Activated T-helper 17 cell treated with anti-CD3 and anti-CD28 coated beads, Interleukin-2, amount 50 U/mL, for 72 hours (primary cell): ENCODE measurements around the gene CEP112. TPM values are rescaled to one million over a fixed set of nuclear protein-coding genes. Genes with fewer than 3 reads are reported as not detected.

Source experiments
- ATAC-seq: fragments of 150-1000 bp; cut with Tn5 transposase; replicated peaks from 2 replicates; pipeline ENCODE4 v1.10.0; 2021; ENCODE audit warnings: mild to moderate bottlenecking, moderate library complexity
- H3K27ac Mint-ChIP-seq: one replicate; pipeline ENCODE4 v1.8.0; 2022; ENCODE audit warnings: mixed read lengths
- H3K27me3 Mint-ChIP-seq: one replicate; pipeline ENCODE4 v1.8.0; 2022; ENCODE audit warnings: mixed read lengths
- H3K36me3 Mint-ChIP-seq: one replicate; pipeline ENCODE4 v1.8.0; 2022; ENCODE audit warnings: low read depth, mild to moderate bottlenecking, mixed read lengths
- H3K4me1 Mint-ChIP-seq: one replicate; pipeline ENCODE4 v1.8.0; 2022; ENCODE audit warnings: mixed read lengths
- H3K4me3 Mint-ChIP-seq: one replicate; pipeline ENCODE4 v1.8.0; 2022; ENCODE audit warnings: mild to moderate bottlenecking, mixed read lengths
- H3K9me3 Mint-ChIP-seq: one replicate; pipeline ENCODE4 v1.8.0; 2022; ENCODE audit warnings: mixed read lengths
- total RNA-seq, 2 donors: library from RNA; stranded (reverse); gene quantifications; one replicate each; pipeline ENCODE4 v1.2.3, GENCODE V29; 2022

Gene CEP112
- total RNA-seq, 2 donors from 2014 or later = 3.4 to 8.1 TPM

DNA sequence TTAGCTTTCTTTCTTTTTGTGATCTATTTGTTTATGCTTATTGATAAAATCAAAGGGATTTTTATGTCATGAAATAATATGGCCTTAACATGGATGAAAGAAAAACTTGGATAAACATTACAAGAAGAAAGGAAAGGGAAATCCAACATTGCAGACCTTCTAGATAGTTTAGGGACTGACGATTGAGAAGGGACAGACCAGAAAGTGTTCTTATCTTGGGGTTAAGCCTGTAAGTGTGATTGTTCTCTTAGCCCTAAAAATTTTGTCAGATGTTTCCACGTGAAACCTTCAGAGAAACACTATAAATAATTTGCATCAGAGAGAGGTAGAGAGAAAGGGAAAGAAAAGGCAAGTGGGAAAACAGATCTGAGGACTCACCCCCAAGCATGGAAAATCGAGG, 473.3 kb downstream of the CEP112 start:
- H3K4me3 Mint-ChIP-seq = no peak overlapping the region
- H3K36me3 Mint-ChIP-seq = no peaks in the 10 kb centered on the region
- H3K9me3 Mint-ChIP-seq = no peaks in the 10 kb centered on the region
- peaks cover 3% of the 10 kb centered on the region for H3K27me3 Mint-ChIP-seq
- no peak for ATAC-seq
- no peak overlapping the region for H3K27ac Mint-ChIP-seq
- no peaks in the 10 kb centered on the region for H3K4me1 Mint-ChIP-seq

DNA sequence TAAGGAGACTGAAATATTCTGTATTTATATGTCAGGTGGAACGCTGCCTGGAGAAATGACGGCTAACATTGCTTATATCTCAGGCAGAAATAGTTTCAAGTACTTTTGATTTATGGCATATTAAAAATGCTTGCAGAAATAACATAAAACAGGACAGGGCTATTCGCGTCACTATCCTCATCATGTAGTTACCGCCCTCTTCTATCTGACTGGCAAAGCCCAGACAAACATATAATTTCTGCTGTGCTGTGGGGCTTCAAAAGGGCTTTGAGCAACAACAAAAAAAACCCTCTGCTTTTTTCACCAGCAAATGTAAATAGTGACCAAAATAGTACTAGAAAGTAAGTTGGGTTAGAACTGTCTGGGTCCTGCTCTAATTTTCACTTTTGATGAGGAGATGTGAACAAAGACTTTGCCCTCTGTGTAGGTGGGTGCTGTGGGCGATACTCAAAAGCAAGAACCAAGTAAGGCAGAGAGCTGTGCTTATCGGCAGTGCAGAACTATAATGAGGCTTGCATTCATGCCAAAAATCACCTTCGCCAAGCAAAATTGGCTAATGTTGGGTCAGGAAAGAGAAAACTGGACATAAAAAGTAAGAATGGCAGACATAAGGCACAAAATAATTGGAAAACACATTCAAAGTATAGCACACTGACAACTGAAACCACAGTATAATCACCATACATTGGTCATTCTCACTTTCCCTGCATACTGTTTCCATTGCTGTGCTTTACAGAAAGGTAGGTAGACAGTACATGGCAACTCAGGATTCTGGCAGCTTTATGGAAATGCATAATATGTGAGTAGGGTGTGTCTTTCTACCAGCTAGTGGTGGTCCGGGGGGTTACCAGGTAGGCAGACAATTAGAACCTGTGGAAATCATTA, 479.3 kb downstream of the CEP112 start:
- no peak overlapping the region for H3K4me3 Mint-ChIP-seq
- no peaks in the 10 kb centered on the region for H3K27me3 Mint-ChIP-seq
- H3K9me3 Mint-ChIP-seq = no peaks in the 10 kb centered on the region
- H3K4me1 Mint-ChIP-seq = peaks cover 12% of the 10 kb centered on the region
- peak; percentile 52 for ATAC-seq
- no peak overlapping the region for H3K27ac Mint-ChIP-seq
- H3K36me3 Mint-ChIP-seq = no peaks in the 10 kb centered on the region

DNA sequence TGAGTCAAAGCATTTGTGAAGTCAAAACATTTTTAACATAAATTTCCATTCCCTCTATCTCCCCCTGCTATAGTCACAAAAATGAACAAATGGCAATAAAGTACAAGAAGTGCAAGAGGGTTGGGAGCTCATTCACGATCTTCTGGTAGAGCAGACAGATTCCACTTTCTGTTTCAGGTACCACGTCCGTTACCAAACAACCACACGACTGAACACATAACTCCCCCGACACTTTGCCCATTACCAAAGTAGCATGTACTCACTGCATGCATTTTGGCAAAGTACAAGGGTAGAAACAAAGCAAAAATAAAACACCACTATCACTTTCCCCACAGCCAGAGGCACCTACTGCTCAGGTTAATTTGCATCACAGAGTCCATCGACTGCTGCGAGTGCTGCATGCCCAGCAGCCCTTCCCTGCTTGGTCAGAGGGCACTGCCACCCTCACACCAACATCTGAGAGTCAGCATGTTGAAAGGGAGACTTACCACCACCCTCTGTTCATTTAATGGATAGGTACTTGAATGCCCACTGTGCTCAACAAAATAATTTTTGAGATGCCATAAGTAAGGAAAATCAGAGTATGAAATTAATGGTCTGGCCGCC, 480.2 kb downstream of the CEP112 start:
- Mint-ChIP-seq H3K27ac (no peak overlapping the region), H3K4me1 (peaks cover 12% of the 10 kb centered on the region), H3K4me3 (peak overlapping the region; percentile 68), H3K27me3 (no peaks in the 10 kb centered on the region), H3K36me3 (no peaks in the 10 kb centered on the region), H3K9me3 (no peaks in the 10 kb centered on the region)
- peak; percentile 49 for ATAC-seq

DNA sequence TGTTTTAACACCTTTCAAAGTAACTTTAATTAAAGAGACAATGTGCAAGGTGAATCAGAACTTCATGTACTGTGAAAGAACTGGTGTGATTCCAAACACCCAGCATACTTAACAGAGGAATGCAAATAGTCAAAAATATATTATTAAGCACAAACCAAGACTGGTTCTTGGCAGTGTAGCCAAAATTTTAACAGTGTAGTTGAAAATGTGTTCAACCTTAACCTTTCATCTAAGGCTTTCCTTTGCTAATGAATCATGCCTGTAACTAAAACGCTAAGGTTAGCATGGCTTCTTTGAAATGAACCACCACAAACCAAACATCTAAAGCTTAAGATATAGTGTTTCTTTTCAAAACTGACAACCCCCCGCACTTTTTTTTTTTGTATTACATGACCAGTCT, 484.2 kb downstream of the CEP112 start:
- Mint-ChIP-seq H3K4me1 (peaks cover 11% of the 10 kb centered on the region), H3K27ac (no peak overlapping the region), H3K27me3 (no peaks in the 10 kb centered on the region), H3K4me3 (no peak overlapping the region), H3K36me3 (no peaks in the 10 kb centered on the region), H3K9me3 (no peaks in the 10 kb centered on the region)
- no peak for ATAC-seq

DNA sequence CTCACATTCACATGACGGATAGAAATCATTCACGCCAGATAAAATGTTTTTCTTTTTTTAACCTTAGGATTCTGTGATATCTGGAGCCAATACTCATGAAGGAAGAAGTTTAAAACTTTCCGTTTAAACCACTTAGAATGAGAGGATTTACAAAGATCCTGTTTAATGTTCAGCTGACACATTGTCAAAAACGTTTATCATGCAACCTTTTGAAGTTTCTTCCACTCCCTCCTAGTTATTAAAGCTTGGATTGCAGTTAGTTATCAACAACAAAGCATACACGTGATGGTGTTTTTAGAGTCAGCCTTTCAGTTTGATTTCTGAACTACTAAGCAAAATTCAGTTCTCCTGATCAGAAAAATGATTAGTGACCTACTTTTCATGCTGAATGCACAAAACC, 487.2 kb downstream of the CEP112 start:
- H3K9me3 Mint-ChIP-seq = no peaks in the 10 kb centered on the region

DNA sequence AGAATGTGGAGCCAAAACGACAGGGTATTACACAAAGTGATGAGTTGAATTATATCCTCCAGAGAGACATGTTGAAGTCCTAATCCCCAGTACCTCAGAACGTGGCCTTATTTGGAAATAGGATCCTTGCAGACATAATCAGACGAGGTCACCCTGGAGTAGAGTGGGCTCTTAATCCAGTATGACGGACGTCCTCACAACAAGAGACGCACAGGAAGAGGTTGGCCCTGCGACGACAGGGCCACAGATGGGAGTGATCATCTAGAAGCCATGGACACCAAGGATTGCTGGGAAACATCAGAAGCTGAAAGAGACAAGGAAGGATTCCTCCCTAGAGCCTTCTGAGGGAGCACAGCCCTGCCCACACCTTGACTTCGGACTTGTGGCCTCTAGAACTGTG, 488.0 kb downstream of the CEP112 start:
- H3K9me3 Mint-ChIP-seq = no peaks in the 10 kb centered on the region
- H3K27me3 Mint-ChIP-seq = peaks cover 6% of the 10 kb centered on the region
- H3K36me3 Mint-ChIP-seq = no peaks in the 10 kb centered on the region
- no peak for ATAC-seq
- no peaks in the 10 kb centered on the region for H3K4me1 Mint-ChIP-seq
- no peak overlapping the region for H3K27ac Mint-ChIP-seq
- no peak overlapping the region for H3K4me3 Mint-ChIP-seq

More for the DNA sequence above, 487.2 kb downstream of the CEP112 start:
- no peak overlapping the region for H3K27ac Mint-ChIP-seq
- H3K4me1 Mint-ChIP-seq = no peaks in the 10 kb centered on the region
- H3K4me3 Mint-ChIP-seq = no peak overlapping the region
- H3K36me3 Mint-ChIP-seq = no peaks in the 10 kb centered on the region
- no peak for ATAC-seq
- H3K27me3 Mint-ChIP-seq = peaks cover 5% of the 10 kb centered on the region

DNA sequence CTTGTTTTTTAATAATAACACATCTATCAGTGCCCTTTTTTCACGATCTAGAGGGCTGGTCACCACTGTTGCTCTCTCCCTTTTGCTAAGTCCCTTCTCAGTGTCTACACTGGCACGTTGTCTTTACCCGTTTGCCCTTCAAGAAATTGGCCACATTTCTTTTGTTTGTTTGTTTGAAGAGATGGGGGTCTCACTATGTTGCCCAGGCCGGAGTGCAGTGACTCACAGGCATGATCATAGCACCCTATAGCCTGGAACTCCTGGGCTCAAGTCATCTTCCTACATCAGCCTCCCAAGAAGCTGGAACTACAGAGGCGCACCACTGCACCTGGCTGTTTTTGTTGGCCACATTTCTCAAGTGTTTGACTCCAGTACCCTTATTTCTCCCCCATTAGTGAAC, 492.5 kb downstream of the CEP112 start:
- Mint-ChIP-seq H3K4me1 (no peaks in the 10 kb centered on the region), H3K9me3 (no peaks in the 10 kb centered on the region), H3K36me3 (no peaks in the 10 kb centered on the region), H3K27ac (no peak overlapping the region), H3K4me3 (no peak overlapping the region), H3K27me3 (peaks cover 6% of the 10 kb centered on the region)
- no peak for ATAC-seq

DNA sequence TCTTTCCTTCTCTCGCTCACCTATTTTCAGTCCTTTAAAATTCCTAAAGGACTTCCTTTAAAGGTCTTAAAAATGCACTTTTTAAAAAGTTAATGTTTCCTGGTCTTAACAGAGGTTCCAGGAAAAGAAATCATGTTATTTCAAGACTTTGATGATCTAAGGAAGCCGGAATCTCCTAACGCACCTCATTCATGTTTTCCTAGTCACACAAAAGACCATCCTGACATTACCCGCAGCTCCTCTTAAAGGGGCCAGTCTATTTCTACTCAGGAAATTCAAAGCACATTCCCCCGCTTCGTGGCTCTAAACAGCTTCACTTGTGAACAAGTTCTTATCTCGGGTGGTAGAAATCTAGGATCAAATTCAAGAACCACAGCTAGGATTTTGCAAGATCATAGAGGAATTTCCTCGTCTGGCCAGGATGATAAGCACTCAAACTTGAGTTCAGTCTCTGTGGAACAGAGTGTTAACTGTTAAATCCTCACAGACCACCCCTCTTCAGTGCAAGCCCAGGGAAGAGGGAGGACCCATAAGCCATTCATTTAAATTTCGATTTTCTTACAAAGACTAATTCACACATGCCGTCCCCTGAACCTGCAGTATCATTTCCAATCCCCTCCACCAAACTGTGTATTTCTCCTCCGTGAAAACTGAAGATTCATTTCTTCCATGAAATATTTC, 493.4 kb downstream of the CEP112 start:
- no peak overlapping the region for H3K4me3 Mint-ChIP-seq
- ATAC-seq = no peak
- H3K27me3 Mint-ChIP-seq = peaks cover 6% of the 10 kb centered on the region
- H3K27ac Mint-ChIP-seq = no peak overlapping the region
- H3K4me1 Mint-ChIP-seq = no peaks in the 10 kb centered on the region
- no peaks in the 10 kb centered on the region for H3K36me3 Mint-ChIP-seq
- no peaks in the 10 kb centered on the region for H3K9me3 Mint-ChIP-seq

DNA sequence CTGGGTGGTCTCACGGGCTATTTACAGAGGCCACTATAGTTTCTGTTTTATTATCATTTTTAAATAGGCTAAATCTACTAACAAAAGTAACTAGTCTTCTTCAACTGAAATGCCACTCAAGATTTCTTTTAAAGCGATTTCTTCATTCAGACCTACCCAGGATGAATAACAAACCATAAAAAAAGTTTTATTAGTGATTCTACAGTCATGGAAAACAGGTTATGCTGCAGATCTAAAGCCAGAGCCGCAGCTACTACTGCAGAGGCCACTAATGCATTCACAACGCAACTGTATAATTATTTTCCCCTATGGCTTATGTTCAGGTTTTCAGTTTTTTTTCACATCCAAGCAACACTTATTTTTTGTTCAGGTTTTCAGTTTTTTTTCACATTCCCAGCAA, 494.3 kb downstream of the CEP112 start:
- Mint-ChIP-seq H3K9me3 (no peaks in the 10 kb centered on the region), H3K4me3 (no peak overlapping the region), H3K4me1 (no peaks in the 10 kb centered on the region), H3K27me3 (peaks cover 6% of the 10 kb centered on the region), H3K27ac (no peak overlapping the region), H3K36me3 (no peaks in the 10 kb centered on the region)
- ATAC-seq = no peak

DNA sequence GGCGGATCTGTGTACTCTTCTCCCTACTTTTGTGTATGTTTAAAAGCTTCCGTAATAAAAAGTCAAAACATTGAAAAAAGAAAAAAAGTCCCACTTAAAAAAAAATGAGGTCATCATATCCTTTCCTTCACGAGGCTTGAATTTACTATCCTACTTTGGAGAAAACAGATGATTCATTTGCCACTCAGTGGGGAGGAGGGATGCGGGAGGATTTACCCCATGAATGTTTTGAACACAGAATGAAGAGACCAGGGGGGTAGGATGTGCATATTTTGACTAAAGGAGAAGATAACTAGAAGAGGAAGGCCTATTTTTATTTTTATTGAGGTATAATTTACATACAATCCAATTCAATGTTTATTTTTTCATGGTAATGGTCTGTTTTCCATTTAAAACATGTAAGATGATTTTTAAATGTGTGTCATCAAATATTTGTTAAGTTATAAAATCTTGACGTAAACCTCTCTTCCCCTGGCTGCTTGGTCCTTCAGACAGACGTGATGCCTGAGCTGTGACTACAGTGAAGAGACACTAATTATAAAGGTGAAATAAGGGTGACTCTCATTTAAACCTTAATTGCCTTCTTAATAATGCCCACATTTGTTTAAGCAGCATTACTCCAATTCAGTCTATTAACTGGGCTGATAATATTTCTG, 495.1 kb downstream of the CEP112 start:
- H3K4me1 Mint-ChIP-seq = no peaks in the 10 kb centered on the region
- peaks cover 8% of the 10 kb centered on the region for H3K27me3 Mint-ChIP-seq
- no peaks in the 10 kb centered on the region for H3K36me3 Mint-ChIP-seq
- no peak overlapping the region for H3K27ac Mint-ChIP-seq
- H3K9me3 Mint-ChIP-seq = no peaks in the 10 kb centered on the region
- no peak overlapping the region for H3K4me3 Mint-ChIP-seq
- ATAC-seq = no peak

DNA sequence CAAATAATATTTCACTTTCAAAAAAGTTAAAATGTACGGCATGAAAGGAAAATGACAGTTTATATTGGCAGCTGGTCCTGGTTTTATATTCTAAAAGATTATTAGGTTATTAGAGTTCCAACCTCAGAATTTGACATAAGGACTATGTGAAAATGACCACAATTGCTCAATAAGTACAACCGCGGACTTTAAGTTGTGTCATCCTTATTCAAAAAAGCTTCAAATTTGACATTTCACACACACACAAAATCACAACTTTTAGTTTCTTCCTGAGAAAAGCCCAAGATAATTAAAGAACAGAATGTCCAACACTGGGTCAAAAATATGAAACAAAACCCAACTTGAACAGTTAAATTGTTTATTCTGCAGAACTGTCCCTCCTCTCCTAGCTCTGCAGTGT, 497.3 kb downstream of the CEP112 start:
- Mint-ChIP-seq H3K4me1 (peaks cover 4% of the 10 kb centered on the region), H3K27ac (no peak overlapping the region), H3K36me3 (no peaks in the 10 kb centered on the region), H3K4me3 (no peak overlapping the region), H3K9me3 (no peaks in the 10 kb centered on the region), H3K27me3 (peaks cover 3% of the 10 kb centered on the region)
- ATAC-seq = no peak

DNA sequence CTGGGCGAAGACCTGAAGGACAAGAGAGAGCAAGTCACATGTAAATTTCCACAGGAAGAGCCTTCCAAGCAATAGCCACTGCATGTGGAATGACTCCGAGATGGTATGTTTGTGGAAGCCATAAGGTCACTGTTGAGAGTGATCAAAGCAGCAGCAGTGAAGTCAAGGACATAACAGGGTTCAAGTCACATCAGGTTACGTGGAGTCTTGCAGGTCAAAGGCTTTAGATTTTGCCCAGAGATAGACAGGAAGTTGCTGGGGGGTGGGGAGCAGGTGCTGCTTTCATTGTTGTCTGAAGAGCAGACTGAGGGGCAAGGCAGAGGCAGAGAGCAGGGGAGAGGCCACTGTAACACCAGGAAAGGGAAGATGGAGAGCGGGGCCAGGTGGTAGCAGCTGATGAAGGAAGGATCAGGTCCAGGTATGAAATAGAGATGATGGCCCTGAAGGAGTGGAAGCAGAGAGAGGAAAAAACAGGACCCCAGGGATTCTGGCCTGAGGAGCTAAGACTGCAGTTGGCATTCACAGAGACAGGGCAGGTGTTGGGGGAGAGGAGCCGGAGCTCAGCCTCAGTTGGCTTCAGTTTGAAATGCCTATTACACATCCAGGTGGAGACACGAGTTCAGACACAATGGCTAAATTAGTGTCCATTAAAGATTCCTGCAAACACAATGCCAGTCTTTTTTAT, 501.2 kb downstream of the CEP112 start:
- H3K27me3 Mint-ChIP-seq = peaks cover 3% of the 10 kb centered on the region
- no peak overlapping the region for H3K27ac Mint-ChIP-seq
- no peak overlapping the region for H3K4me3 Mint-ChIP-seq
- ATAC-seq = no peak
- H3K9me3 Mint-ChIP-seq = no peaks in the 10 kb centered on the region
- no peaks in the 10 kb centered on the region for H3K36me3 Mint-ChIP-seq
- H3K4me1 Mint-ChIP-seq = peaks cover 4% of the 10 kb centered on the region

DNA sequence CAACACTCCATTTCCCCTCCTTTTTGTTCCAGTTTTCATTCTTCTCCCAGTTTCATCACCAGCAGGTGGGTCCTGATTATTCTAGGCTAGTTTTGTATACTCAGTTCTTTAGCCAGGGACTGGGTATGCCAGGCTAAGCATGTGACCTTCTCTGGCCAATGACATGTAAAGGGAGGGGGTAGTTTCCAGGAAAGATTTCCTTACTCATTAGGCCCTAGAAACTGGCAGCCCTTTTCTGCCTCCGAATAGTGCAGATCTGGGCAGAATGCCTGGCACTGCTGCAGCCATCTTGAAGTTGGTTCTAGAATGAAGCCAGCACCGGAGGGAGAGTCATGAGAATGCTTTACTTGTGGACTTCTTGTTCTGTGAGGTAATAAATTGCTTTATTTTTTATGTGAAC, 503.6 kb downstream of the CEP112 start:
- no peak for ATAC-seq
- H3K4me1 Mint-ChIP-seq = peaks cover 4% of the 10 kb centered on the region
- H3K27ac Mint-ChIP-seq = no peak overlapping the region
- H3K27me3 Mint-ChIP-seq = peaks cover 3% of the 10 kb centered on the region
- no peaks in the 10 kb centered on the region for H3K36me3 Mint-ChIP-seq
- H3K9me3 Mint-ChIP-seq = no peaks in the 10 kb centered on the region
- no peak overlapping the region for H3K4me3 Mint-ChIP-seq

DNA sequence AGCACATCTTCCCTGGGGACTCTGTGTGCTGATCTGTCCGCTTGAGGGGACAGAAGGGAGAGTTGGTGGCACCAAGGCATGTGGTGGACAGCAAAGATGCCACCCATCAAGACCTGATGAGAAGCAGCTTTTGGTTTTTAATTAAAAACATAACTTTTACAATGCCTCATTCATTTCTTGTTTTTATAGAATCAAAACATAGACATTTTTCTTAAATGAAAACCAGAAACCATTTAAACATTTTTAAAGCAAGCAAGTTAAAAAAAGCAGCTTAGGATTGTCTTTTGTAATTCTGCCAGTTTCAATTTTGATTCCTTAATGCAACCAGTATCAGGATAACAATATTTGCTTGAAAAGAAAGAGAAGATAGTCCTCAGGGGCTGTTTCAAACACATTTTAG, 506.8 kb downstream of the CEP112 start:
- H3K27me3 Mint-ChIP-seq = no peaks in the 10 kb centered on the region
- no peaks in the 10 kb centered on the region for H3K9me3 Mint-ChIP-seq
- H3K4me1 Mint-ChIP-seq = no peaks in the 10 kb centered on the region
- H3K4me3 Mint-ChIP-seq = no peak overlapping the region
- no peak overlapping the region for H3K27ac Mint-ChIP-seq
- ATAC-seq = no peak
- no peaks in the 10 kb centered on the region for H3K36me3 Mint-ChIP-seq
